Measurements from ENCODE around the gene TTC28. TPM values are rescaled to one million over a fixed set of nuclear protein-coding genes. Genes with fewer than 3 reads are reported as not detected.

Gene TTC28
- total and polyA plus RNA-seq, 10 of the 15 experiments (the other 5 are each of a cell fraction or from before 2014, with no cell fraction given) = 0.15 to 8.4 (median 1.4) TPM

GRCh38 chr22:27975381-27976013, 704.1 kb downstream of the TTC28 start (continued):
- TF ChIP-seq, protein P1, sequence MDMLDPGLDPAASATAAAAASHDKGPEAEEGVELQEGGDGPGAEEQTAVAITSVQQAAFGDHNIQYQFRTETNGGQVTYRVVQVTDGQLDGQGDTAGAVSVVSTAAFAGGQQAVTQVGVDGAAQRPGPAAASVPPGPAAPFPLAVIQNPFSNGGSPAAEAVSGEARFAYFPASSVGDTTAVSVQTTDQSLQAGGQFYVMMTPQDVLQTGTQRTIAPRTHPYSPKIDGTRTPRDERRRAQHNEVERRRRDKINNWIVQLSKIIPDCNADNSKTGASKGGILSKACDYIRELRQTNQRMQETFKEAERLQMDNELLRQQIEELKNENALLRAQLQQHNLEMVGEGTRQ (IDR thresholded peaks at IDR 0.05; ENCODE audit: borderline replicate concordance, low read depth, low read length) = no peak
- TF ChIP-seq EGR1 (IDR thresholded peaks at IDR 0.05; ENCODE audit: borderline replicate concordance in 1 of 2, low read depth in 2 of 2, low read length in 2 of 2) = no peak
- TF ChIP-seq, protein P2, sequence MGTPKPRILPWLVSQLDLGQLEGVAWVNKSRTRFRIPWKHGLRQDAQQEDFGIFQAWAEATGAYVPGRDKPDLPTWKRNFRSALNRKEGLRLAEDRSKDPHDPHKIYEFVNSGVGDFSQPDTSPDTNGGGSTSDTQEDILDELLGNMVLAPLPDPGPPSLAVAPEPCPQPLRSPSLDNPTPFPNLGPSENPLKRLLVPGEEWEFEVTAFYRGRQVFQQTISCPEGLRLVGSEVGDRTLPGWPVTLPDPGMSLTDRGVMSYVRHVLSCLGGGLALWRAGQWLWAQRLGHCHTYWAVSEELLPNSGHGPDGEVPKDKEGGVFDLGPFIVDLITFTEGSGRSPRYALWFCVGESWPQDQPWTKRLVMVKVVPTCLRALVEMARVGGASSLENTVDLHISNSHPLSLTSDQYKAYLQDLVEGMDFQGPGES (IDR thresholded peaks at IDR 0.05) = no peak
- TF ChIP-seq, protein P3, sequence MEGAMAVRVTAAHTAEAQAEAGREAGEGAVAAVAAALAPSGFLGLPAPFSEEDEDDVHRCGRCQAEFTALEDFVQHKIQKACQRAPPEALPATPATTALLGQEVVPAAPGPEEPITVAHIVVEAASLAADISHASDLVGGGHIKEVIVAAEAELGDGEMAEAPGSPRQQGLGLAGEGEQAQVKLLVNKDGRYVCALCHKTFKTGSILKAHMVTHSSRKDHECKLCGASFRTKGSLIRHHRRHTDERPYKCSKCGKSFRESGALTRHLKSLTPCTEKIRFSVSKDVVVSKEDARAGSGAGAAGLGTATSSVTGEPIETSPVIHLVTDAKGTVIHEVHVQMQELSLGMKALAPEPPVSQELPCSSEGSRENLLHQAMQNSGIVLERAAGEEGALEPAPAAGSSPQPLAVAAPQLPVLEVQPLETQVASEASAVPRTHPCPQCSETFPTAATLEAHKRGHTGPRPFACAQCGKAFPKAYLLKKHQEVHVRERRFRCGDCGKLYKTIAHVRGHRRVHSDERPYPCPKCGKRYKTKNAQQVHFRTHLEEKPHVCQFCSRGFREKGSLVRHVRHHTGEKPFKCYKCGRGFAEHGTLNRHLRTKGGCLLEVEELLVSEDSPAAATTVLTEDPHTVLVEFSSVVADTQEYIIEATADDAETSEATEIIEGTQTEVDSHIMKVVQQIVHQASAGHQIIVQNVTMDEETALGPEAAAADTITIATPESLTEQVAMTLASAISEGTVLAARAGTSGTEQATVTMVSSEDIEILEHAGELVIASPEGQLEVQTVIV (IDR thresholded peaks at IDR 0.05; ENCODE audit: borderline replicate concordance, partially characterized antibody) = no peak
- TF ChIP-seq ESRRA (IDR thresholded peaks at IDR 0.05; ENCODE audit: low read length) = no peak

GRCh38 chr22:27973846-27974245, 705.8 kb downstream of the TTC28 start:
- in situ Hi-C loops (cut with MboI) (no loop called here), intact Hi-C loops (cut with micrococcal nuclease; ENCODE audit: unreplicated experiment) (no loop called here)
- DNase-seq (ENCODE audit: low read depth, low spot score) (no peak), FAIRE-seq (no peak), ATAC-seq (no peak)
- H3K9me3 ChIP-seq (replicated peaks; ENCODE audit: control insufficient read depth, insufficient read depth, low read length) = no peaks in the 10 kb centered on the region
- ChIA-PET CTCF (interaction anchor here (1.1 kb wide), 1 partner anchor 93 kb away, joined by 3 read pairs; no protein-coding TSS in a partner anchor), RAD21 (ENCODE audit: unreplicated experiment) (no interaction called here), SMC1A (ENCODE audit: uncharacterized antibody, unreplicated experiment) (no interaction called here), POLR2A (no interaction called here)
- H3K27ac ChIP-seq (ENCODE audit: control insufficient read depth, insufficient read depth) = no peak overlapping the region
- H3K36me3 ChIP-seq (ENCODE audit: control insufficient read depth in 2 of 2, insufficient read depth in 2 of 2, low read length in 1 of 2) = no peaks in the 10 kb centered on the region
- H3K4me1 ChIP-seq (ENCODE audit: control insufficient read depth, insufficient read depth, low read length) = no peaks in the 10 kb centered on the region
- H3K9ac ChIP-seq (ENCODE audit: control insufficient read depth, insufficient read depth, low read length) = no peak overlapping the region
- H3K4me2 ChIP-seq (ENCODE audit: control insufficient read depth, insufficient read depth) = no peak overlapping the region
- no TSS peak for BruUV-seq (replicated peaks)
- no peaks in the 10 kb centered on the region for H4K20me1 ChIP-seq (ENCODE audit: control insufficient read depth, insufficient read depth)
- H3K4me3 ChIP-seq = no peak overlapping the region
- H2AFZ ChIP-seq (ENCODE audit: control insufficient read depth, low read depth, low read length) = no peak overlapping the region
- TF ChIP-seq MTA3 (IDR thresholded peaks at IDR 0.05; ENCODE audit: borderline replicate concordance, low read length) (no peak), IKZF2 (IDR thresholded peaks at IDR 0.05) (no peak), MYC (IDR thresholded peaks at IDR 0.05; ENCODE audit: insufficient read depth, insufficient read length, insufficient replicate concordance, low read length, severe bottlenecking) (no peak), SREBF2 (IDR thresholded peaks at IDR 0.05; ENCODE audit: low read length) (no peak), NBN (IDR thresholded peaks at IDR 0.05) (no peak), E2F4 (IDR thresholded peaks at IDR 0.05; ENCODE audit: low read depth, low read length) (no peak), ZNF384 (IDR thresholded peaks at IDR 0.05; ENCODE audit: borderline replicate concordance, low read depth, low read length) (no peak)
- TF ChIP-seq, protein P4, sequence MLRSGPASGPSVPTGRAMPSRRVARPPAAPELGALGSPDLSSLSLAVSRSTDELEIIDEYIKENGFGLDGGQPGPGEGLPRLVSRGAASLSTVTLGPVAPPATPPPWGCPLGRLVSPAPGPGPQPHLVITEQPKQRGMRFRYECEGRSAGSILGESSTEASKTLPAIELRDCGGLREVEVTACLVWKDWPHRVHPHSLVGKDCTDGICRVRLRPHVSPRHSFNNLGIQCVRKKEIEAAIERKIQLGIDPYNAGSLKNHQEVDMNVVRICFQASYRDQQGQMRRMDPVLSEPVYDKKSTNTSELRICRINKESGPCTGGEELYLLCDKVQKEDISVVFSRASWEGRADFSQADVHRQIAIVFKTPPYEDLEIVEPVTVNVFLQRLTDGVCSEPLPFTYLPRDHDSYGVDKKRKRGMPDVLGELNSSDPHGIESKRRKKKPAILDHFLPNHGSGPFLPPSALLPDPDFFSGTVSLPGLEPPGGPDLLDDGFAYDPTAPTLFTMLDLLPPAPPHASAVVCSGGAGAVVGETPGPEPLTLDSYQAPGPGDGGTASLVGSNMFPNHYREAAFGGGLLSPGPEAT (IDR thresholded peaks at IDR 0.05; ENCODE audit: low read depth) = no peak
- no peaks in the 10 kb centered on the region for H3K79me2 ChIP-seq (ENCODE audit: control insufficient read depth, insufficient read depth, low read length)
- WGBS (ENCODE audit: insufficient coverage, insufficient replicate concordance, low lambda C conversion rate, missing lambda C conversion rate) = 93% methylated on average over 1 of the region's 1 CpG
- no peaks in the 10 kb centered on the region for H3K27me3 ChIP-seq (replicated peaks in 1 of 2; ENCODE audit: control insufficient read depth in 2 of 2, insufficient read depth in 2 of 2, low read length in 1 of 2)

Measured in GM12878 (cell line).